Esophagus squamous epithelium (tissue), 4 donors: Measurements from ENCODE around the gene ARPC2.

ENCODE experiments used
- POLR2A ChIP-seq, 4 donors: fragments of 450-650 bp; IDR thresholded peaks; one replicate each; pipeline ENCODE4 v1.6.1; 2017; ENCODE audit warnings: antibody characterized with exemption in 4 of 4, mild to moderate bottlenecking in 4 of 4, moderate library complexity in 3 of 4
- TF ChIP-seq, protein P1 (sequence below), 6 experiments: fragments of 450-650 bp in 4 of 6; fragments of 200-600 bp in 2 of 6; sonication (generic) in 2 of 6; IDR thresholded peaks; one replicate each; pipeline ENCODE4 v1.5.1; 2016 to 2019; ENCODE audit warnings: antibody characterized with exemption in 6 of 6, mild to moderate bottlenecking in 4 of 6, moderate library complexity in 4 of 6

- TF ChIP-seq, protein P1, sequence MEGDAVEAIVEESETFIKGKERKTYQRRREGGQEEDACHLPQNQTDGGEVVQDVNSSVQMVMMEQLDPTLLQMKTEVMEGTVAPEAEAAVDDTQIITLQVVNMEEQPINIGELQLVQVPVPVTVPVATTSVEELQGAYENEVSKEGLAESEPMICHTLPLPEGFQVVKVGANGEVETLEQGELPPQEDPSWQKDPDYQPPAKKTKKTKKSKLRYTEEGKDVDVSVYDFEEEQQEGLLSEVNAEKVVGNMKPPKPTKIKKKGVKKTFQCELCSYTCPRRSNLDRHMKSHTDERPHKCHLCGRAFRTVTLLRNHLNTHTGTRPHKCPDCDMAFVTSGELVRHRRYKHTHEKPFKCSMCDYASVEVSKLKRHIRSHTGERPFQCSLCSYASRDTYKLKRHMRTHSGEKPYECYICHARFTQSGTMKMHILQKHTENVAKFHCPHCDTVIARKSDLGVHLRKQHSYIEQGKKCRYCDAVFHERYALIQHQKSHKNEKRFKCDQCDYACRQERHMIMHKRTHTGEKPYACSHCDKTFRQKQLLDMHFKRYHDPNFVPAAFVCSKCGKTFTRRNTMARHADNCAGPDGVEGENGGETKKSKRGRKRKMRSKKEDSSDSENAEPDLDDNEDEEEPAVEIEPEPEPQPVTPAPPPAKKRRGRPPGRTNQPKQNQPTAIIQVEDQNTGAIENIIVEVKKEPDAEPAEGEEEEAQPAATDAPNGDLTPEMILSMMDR (IDR thresholded peaks at IDR 0.05): peak in 4 of 6 experiments; percentile 27 to 50 (median 40)
- peak in 3 of 4 donors; percentile 83 to 95 (median 92) for TF ChIP-seq POLR2A (IDR thresholded peaks at IDR 0.05)
Observed at GRCh38 chr2:218216674-218217359, at the start of gene ARPC2.
